Suprapubic skin (tissue), 4 donors: ENCODE results near the gene JKAMP. TPM values are rescaled to one million over a fixed set of nuclear protein-coding genes. Genes with fewer than 3 reads are reported as not detected.

Source experiments
- DNase-seq, 2 donors: peaks; one replicate each; pipeline ENCODE4 v3.0.0-alpha.2; 2019; ENCODE audit warnings: low spot score in 2 of 2
- H3K27ac ChIP-seq: fragments of 200-600 bp; sonication (generic); one replicate; pipeline ENCODE4 v1.5.1; 2019
- H3K27me3 ChIP-seq: fragments of 200-600 bp; sonication (generic); one replicate; pipeline ENCODE4 v1.5.1; 2019
- H3K36me3 ChIP-seq: fragments of 200-600 bp; sonication (generic); one replicate; pipeline ENCODE4 v1.5.1; 2019
- H3K4me1 ChIP-seq: fragments of 200-600 bp; sonication (generic); one replicate; pipeline ENCODE4 v1.5.1; 2019
- H3K4me3 ChIP-seq: fragments of 200-600 bp; sonication (generic); one replicate; pipeline ENCODE4 v1.5.1; 2019; ENCODE audit warnings: mild to moderate bottlenecking
- H3K9me3 ChIP-seq: fragments of 200-600 bp; sonication (generic); one replicate; pipeline ENCODE4 v1.5.1; 2019
- CTCF ChIP-seq, 2 donors: fragments of 200-600 bp in 1 of 2; fragments of 450-650 bp in 1 of 2; sonication (generic) in 1 of 2; IDR thresholded peaks; one replicate each; pipeline ENCODE4 v1.5.1; 2016 to 2019; ENCODE audit warnings: antibody characterized with exemption in 2 of 2, mild to moderate bottlenecking in 1 of 2, moderate library complexity in 1 of 2
- EP300 ChIP-seq: sonication (generic); formaldehyde crosslinking; IDR thresholded peaks from one replicate; pipeline ENCODE4 v1.6.1; 2017; ENCODE audit warnings: antibody characterized with exemption
- POLR2A ChIP-seq, 2 donors: fragments of 450-650 bp; IDR thresholded peaks; one replicate each; pipeline ENCODE4 v1.6.1; 2017; ENCODE audit warnings: antibody characterized with exemption in 2 of 2, mild to moderate bottlenecking in 2 of 2, moderate library complexity in 2 of 2
- POLR2AphosphoS5 ChIP-seq, 3 donors: sonication (generic); formaldehyde crosslinking; IDR thresholded peaks; one replicate each; pipeline ENCODE4 v1.6.1; 2017; ENCODE audit warnings: antibody characterized with exemption in 3 of 3
- WGBS: methylation state at CpG from one replicate; pipeline ENCODE4 v1.1.5; 2018; 5-methylcytosine and 5-hydroxymethylcytosine counted together
- total RNA-seq, 4 donors: library from RNA; depleted of rRNA; stranded (reverse); fragments of >200 nt; gene quantifications; one replicate each; pipeline ENCODE4 v1.1.0, GENCODE V29; 2016

The JKAMP gene
- total RNA-seq, 4 donors from 2014 or later: 49.8 to 56.7 (median 53.5) TPM

GRCh38 chr14:59450716-59451115 lies 33.6 kb upstream of the JKAMP start:
- Histone ChIP-seq H3K36me3 (peaks cover 4% of the 10 kb centered on the region), H3K9me3 (no peaks in the 10 kb centered on the region), H3K4me1 (no peaks in the 10 kb centered on the region), H3K27me3 (no peaks in the 10 kb centered on the region), H3K4me3 (no peak overlapping the region), H3K27ac (no peak overlapping the region)
- no peak for DNase-seq
- WGBS: 88% methylated on average over 3 of the region's 3 CpGs
- TF ChIP-seq POLR2A (IDR thresholded peaks at IDR 0.05) (no peak), POLR2AphosphoS5 (IDR thresholded peaks at IDR 0.05) (no peak), CTCF (IDR thresholded peaks at IDR 0.05) (no peak), EP300 (no peak)

- Histone ChIP-seq H3K27ac (no peak overlapping the region), H3K9me3 (no peaks in the 10 kb centered on the region), H3K36me3 (peaks cover 8% of the 10 kb centered on the region), H3K27me3 (no peaks in the 10 kb centered on the region), H3K4me3 (no peak overlapping the region), H3K4me1 (no peaks in the 10 kb centered on the region)
- DNase-seq: no peak
- TF ChIP-seq POLR2A (IDR thresholded peaks at IDR 0.05) (no peak), POLR2AphosphoS5 (IDR thresholded peaks at IDR 0.05) (no peak), CTCF (IDR thresholded peaks at IDR 0.05) (no peak), EP300 (no peak)
- WGBS: 98% methylated on average over 1 of the region's 1 CpG
Measured at GRCh38 chr14:59451849-59452248, 32.5 kb upstream of the JKAMP start.

GRCh38 chr14:59454139-59454538 lies 30.2 kb upstream of the JKAMP start:
- Histone ChIP-seq H3K27ac (no peak overlapping the region), H3K4me3 (no peak overlapping the region), H3K36me3 (peaks cover 8% of the 10 kb centered on the region), H3K27me3 (no peaks in the 10 kb centered on the region), H3K4me1 (no peaks in the 10 kb centered on the region), H3K9me3 (no peaks in the 10 kb centered on the region)
- no peak for DNase-seq
- TF ChIP-seq POLR2A (IDR thresholded peaks at IDR 0.05) (no peak), CTCF (IDR thresholded peaks at IDR 0.05) (no peak), EP300 (no peak), POLR2AphosphoS5 (IDR thresholded peaks at IDR 0.05) (no peak)
- 45% methylated on average over 2 of the region's 2 CpGs for WGBS

GRCh38 chr14:59455411-59455810 lies 28.9 kb upstream of the JKAMP start:
- DNase-seq: no peak
- H3K36me3 ChIP-seq: peaks cover 8% of the 10 kb centered on the region
- H3K4me3 ChIP-seq: no peak overlapping the region
- H3K27ac ChIP-seq: no peak overlapping the region
- no peaks in the 10 kb centered on the region for H3K9me3 ChIP-seq
- WGBS: 100% methylated on average over 1 of the region's 1 CpG
- H3K27me3 ChIP-seq: no peaks in the 10 kb centered on the region
- no peak for TF ChIP-seq EP300
- TF ChIP-seq CTCF (IDR thresholded peaks at IDR 0.05): no peak
- TF ChIP-seq POLR2A (IDR thresholded peaks at IDR 0.05): no peak
- no peak for TF ChIP-seq POLR2AphosphoS5 (IDR thresholded peaks at IDR 0.05)
- H3K4me1 ChIP-seq: no peaks in the 10 kb centered on the region

GRCh38 chr14:59458486-59458885 lies 25.8 kb upstream of the JKAMP start:
- H3K4me1 ChIP-seq: no peaks in the 10 kb centered on the region
- WGBS: 94% methylated on average over 2 of the region's 2 CpGs
- DNase-seq: no peak
- H3K36me3 ChIP-seq: peaks cover 8% of the 10 kb centered on the region
- no peak overlapping the region for H3K4me3 ChIP-seq
- H3K27ac ChIP-seq: no peak overlapping the region
- H3K27me3 ChIP-seq: no peaks in the 10 kb centered on the region
- H3K9me3 ChIP-seq: no peaks in the 10 kb centered on the region
- no peak for TF ChIP-seq CTCF (IDR thresholded peaks at IDR 0.05)
- TF ChIP-seq POLR2AphosphoS5 (IDR thresholded peaks at IDR 0.05): no peak
- no peak for TF ChIP-seq EP300
- TF ChIP-seq POLR2A (IDR thresholded peaks at IDR 0.05): no peak
